Motor neuron (in vitro differentiated cells): Measurements from ENCODE around the gene QSOX1. TPM values are rescaled to one million over a fixed set of nuclear protein-coding genes. Genes with fewer than 3 reads are reported as not detected.

Experiments
- ATAC-seq, 8 experiments: fragments of 200-7000 bp; cut with Tn5 transposase; replicated peaks in 6 of 8; 2 replicates each; pipeline ENCODE4 v1.8.0; 2021; ENCODE audit warnings: mild to moderate bottlenecking in 8 of 8, moderate library complexity in 8 of 8
- H3K27ac ChIP-seq, 2 donors: fragments of 250-450 bp; sonication (Bioruptor Pico); 2 replicates each; pipeline ENCODE4 v1.9.0; 2021; ENCODE audit warnings: antibody characterized with exemption in 2 of 2, mild to moderate bottlenecking in 2 of 2, moderate library complexity in 1 of 2
- H3K4me1 ChIP-seq, 2 donors: fragments of 250-450 bp; sonication (Bioruptor Pico); replicated peaks in 1 of 2; 2 replicates each; pipeline ENCODE4 v1.6.1; 2021; ENCODE audit warnings: antibody characterized with exemption in 2 of 2, mild to moderate bottlenecking in 2 of 2, moderate library complexity in 1 of 2
- H3K4me3 ChIP-seq, 5 donors: fragments of 250-450 bp; sonication (Bioruptor Pico); 2 replicates each; pipeline ENCODE4 v1.9.0; 2021; ENCODE audit warnings: antibody characterized with exemption in 5 of 5, mild to moderate bottlenecking in 5 of 5, moderate library complexity in 4 of 5
- WGBS, 10 experiments: fragments of 450-650 bp; shearing (Covaris generic); methylation state at CpG; one replicate each; pipeline ENCODE4 v1.0.0; 2022; 5-methylcytosine and 5-hydroxymethylcytosine counted together
- in situ Hi-C, 9 experiments: fragments of 400-800 bp; cut with MboI; loops; one replicate each; pipeline ENCODE4 v1.15.0; 2021; ENCODE audit warnings: low sequenced_read_pairs in 9 of 9, low pct_unique_long_range_greater_than_20kb in 2 of 9; ENCODE audit not compliant: unreplicated experiment in 9 of 9
- total RNA-seq, 8 experiments: library from RNA; unstranded; fragments of 300-600 nt; gene quantifications; 2 replicates each; pipeline versions ENCODE4 v1.2.3 to v1.2.4, GENCODE V29; 2022

The QSOX1 gene
- total RNA-seq, 8 experiments from 2014 or later: 18.9 to 221 (median 34.7) TPM

DNA sequence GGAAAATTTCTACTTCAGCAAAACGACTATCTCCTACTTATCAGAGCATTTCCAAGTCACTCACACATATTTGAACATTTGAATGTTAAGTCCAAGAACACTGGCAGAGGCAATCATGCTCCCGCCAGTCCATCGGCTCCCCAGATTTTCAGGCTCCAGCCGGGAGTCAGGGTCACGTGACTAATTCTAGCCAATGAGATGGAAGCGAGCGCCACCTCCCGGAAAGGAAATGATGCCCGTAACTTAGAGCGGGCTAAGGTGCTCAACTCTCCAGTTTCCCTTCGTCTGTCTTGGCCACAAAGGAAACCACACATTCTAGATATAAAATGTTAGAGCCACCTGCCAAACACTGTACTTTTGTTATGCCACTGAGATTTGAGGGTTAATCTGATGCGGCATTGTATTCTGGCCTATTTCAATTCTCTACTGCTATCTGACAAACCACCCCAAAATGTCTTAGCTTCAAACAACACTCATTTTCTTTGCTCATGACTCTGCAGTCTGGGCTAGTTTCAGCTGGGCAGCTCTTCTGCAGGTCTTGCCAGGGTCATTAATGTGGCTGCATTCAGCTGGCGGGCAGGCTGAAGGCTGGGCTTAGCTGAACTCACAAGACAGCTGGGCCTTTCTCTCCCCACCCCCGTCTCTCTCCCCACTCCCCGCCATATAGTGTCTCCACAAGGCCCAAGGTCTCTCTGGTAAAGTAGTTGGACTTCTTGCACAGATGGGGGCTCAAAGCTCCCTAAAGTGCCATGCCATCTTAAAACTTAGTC lies 58.9 kb downstream of the QSOX1 start:
- WGBS, 10 experiments: 17 to 97% (median 68%) methylated on average over 1 to 14 of the region's 15 CpGs; no CpG with 5 or more reads in 1 of the 10 experiments
- H3K4me1 ChIP-seq: peaks cover 0 to 6% of the 10 kb centered on the region in 2 donors
- H3K4me3 ChIP-seq: no peak overlapping the region
- in situ Hi-C loops: no loop called here
- peak in 1 of 8 experiments; percentile 63 for ATAC-seq
- H3K27ac ChIP-seq: no peak overlapping the region

DNA sequence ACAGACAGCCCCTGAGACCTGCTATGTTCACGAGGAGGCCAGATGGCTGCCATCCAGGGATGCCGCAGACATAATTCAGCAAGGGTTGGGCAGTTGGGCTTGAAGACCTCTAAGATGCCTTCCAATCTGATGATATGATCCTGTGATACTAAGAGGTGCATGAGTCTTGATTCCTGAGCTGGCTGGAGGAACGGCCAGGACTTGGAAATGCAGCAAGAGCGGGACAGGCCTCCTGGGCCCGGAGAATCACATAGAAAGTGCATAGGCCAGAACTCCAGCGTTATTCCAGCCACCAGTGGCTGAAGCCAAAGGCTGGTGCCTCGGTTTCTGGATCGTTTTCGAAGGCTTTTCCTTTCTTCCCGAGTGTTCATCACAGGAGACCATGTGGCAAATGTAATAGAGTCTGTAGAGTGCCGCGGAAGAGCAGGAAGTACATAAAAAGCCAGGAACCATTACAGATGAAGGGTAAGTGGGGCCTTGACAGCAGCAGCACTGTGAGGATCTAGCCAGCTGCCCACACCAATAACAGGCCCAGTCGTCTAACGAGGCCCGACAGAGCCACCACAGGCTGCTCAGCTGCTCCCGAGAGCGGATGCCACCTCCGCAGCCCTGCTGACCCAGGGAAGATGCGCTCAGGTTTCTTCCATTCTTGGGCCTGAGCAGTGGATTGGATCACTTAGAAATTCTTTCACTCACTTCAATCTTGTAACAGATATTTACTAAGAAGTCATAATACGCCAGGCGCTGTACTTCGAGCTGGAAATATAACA lies 61.4 kb downstream of the QSOX1 start:
- 50 to 100% (median 87%) methylated on average over 1 to 19 of the region's 22 CpGs; no CpG with 5 or more reads in 1 of the 10 experiments for WGBS, 10 experiments
- Histone ChIP-seq H3K4me3 (no peak overlapping the region), H3K27ac (no peak overlapping the region), H3K4me1 (peaks cover 0 to 6% of the 10 kb centered on the region in 2 donors)
- no peak for ATAC-seq
- in situ Hi-C loops: no loop called here

DNA sequence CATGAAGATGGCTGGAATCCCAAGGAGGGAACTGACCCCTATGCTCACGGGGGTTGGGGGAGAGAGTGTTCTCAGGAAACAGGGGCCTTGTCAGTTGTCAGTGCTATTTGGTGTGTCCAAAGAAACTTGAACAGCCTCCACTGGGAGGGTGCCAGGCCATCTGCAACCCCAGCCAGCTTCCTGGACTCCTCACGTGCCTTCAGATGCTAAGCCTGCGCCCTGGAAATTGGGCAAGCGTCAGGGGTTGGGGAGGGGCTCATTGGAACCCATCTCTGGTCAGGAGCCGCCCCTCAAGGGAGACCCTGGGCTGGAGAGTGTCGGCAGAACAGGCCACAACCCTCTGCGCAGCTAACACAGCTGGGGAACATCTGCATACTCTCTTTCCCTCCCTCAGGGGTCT lies 62.3 kb downstream of the QSOX1 start:
- no peak overlapping the region for H3K4me3 ChIP-seq
- no peak overlapping the region for H3K27ac ChIP-seq
- 40 to 100% methylated on average over 1 of the region's 7 CpGs; no CpG with 5 or more reads in 8 of the 10 experiments for WGBS, 10 experiments
- peaks cover 0 to 6% of the 10 kb centered on the region in 2 donors for H3K4me1 ChIP-seq
- in situ Hi-C loops: no loop called here
- ATAC-seq: no peak

DNA sequence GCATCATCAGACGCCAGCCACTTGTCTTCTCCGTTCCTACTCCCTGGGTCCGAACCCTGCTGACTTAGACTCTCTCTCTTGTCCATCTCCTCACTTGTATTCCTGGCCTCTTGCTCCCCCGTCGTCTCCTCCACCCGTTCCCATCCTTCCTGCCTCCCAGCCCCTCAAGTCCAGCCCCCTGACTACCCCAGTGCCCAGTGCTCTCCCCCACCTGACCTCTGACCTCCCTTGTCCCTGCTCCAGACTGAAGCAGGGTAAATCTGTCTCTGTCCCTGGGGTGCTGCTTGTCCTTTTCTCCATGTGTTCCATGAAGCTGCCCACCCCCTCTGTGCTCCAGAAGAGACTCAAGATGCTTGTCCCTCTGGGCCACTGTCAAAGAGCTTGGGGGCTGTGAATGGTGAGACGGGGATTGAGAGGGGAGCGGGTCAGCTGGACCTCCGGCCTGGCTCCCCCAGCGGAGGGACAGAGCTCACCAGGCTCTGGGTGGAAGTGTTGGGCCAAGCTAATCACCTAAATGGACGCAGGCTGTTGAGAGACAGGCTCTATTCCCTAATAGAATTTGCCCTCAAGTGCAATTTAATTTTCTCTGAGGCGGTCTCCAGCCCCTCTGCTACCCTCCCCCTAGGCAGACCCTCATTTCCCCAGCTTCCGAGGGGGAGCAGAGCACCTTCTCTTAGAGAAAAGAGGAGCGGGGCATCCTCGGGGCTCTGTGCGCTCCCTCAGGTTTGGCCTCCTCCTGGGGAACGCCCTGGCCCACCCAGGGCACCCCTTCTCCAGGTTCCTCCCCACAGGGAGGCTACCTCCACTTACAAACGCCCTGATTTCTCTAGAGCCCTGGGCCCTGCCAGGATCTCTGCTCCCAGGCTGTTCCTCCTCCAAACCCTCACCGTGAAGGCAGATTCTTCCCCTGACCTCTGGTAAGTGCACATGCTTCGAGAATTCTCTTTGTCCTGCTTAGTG lies 64.4 kb downstream of the QSOX1 start:
- peak overlapping the region in 1 of 2 donors; percentile 39 for H3K27ac ChIP-seq
- H3K4me3 ChIP-seq: no peak overlapping the region
- in situ Hi-C loops: no loop called here
- 40 to 100% (median 79%) methylated on average over 1 to 14 of the region's 20 CpGs; no CpG with 5 or more reads in 4 of the 10 experiments for WGBS, 10 experiments
- peak in 1 of 8 experiments; percentile 14 for ATAC-seq
- H3K4me1 ChIP-seq: peaks cover 0 to 6% of the 10 kb centered on the region in 2 donors

DNA sequence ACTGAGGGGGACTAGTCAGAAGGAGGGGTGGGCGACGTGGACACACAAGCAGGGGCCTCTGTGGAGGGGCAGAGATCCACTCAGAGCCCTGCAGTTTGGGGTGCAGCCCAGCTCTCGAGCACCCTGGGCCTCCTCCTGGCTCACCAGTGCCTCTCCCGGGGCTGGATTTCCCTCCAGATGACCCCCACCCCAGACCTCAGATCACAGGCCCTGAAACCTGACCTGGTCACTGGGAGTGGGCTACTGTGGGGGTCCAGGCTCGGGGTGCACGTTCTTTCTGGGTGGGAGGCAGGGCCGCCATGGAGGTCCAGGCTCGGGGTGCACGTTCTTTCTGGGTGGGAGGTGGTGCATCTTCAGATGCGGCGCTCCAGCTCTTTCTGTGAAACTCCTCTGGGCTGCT lies 65.1 kb downstream of the QSOX1 start:
- Histone ChIP-seq H3K4me3 (no peak overlapping the region), H3K4me1 (peaks cover 6 to 13% of the 10 kb centered on the region in 2 donors), H3K27ac (peak overlapping the region in 1 of 2 donors; percentile 39)
- in situ Hi-C loops: no loop called here
- WGBS, 10 experiments: 40 to 94% methylated on average over 1 to 8 of the region's 11 CpGs; no CpG with 5 or more reads in 8 of the 10 experiments
- peak in 1 of 8 experiments; percentile 9 for ATAC-seq

DNA sequence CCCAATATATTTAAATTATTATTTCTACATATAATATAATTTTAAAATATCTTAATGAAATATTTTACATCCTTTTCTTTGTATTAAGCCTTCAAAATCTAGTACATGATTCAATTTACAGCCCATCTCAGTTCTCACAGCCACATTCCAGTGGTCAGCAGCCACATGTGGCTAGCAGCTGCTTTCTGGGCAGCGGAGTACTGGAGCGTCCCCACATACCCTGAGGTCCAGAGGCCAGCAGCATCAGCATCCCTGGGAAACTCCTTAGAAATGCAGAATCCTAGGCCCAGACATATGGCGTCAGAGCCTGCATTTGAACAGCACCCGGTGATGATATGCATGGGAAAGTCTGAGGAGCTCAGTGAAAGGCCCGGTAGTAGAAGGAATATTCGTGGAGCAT lies 66.8 kb downstream of the QSOX1 start:
- no peak overlapping the region for H3K4me3 ChIP-seq
- 11 to 100% (median 61%) methylated on average over 1 to 5 of the region's 6 CpGs; no CpG with 5 or more reads in 2 of the 10 experiments for WGBS, 10 experiments
- in situ Hi-C loops: no loop called here
- no peak overlapping the region for H3K27ac ChIP-seq
- H3K4me1 ChIP-seq: peaks cover 10 to 20% of the 10 kb centered on the region in 2 donors
- peak in 3 of 8 experiments; percentile 53 to 98 (median 98) for ATAC-seq

DNA sequence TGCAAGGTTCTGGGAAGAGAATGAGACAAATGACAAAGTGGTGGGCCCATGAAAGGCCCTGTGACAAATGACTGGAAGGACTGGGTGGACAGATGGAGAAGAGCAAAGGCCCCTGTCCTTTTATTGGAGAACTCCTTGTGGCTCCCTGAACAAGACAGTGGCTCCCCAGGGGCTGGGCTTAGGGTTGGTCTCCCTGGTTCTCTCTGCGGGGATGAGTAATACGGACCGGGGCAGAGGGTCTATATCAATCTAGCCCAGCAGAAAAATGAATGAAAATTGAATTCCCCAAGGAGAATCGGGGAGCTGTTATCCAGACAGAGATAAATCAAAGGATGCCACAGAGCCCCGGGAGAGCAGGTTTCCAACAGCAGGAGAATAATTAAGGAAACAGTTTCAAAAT lies 70.2 kb downstream of the QSOX1 start:
- 4 to 100% (median 24%) methylated on average over 3 to 5 of the region's 5 CpGs; no CpG with 5 or more reads in 4 of the 10 experiments for WGBS, 10 experiments

DNA sequence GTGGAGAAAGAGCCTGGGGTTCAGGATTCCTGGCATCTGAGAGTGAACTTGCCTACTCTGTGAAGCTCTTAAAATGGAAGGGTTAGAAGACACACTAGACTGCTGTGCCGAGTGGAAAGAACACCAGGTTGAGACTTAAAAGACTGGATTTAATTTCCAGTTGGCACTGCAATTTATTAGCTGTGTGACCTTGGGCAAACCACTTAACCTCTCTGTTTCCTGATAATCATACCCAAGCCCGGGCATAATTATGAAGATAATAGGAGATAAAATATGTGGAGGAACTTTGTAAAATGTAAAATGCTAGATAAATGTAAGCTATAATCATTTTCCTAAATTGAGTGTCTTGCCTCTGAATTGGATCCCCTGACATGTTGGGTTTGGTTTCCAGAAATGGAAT lies 70.7 kb downstream of the QSOX1 start:
- Histone ChIP-seq H3K27ac (no peak overlapping the region), H3K4me3 (no peak overlapping the region), H3K4me1 (peaks cover 16 to 19% of the 10 kb centered on the region in 2 donors)
- ATAC-seq: no peak
- WGBS, 10 experiments: 6 to 80% (median 56%) methylated on average over 1 to 2 of the region's 2 CpGs; no CpG with 5 or more reads in 1 of the 10 experiments
- in situ Hi-C loops: loop anchor here in 1 of 9 experiments (25.0 kb wide), 1 partner anchor 262 kb away; no protein-coding TSS in a partner anchor

More for the DNA sequence above, 70.2 kb downstream of the QSOX1 start:
- H3K27ac ChIP-seq: peak overlapping the region; percentile 2 to 11
- H3K4me1 ChIP-seq: peaks cover 16 to 19% of the 10 kb centered on the region in 2 donors
- H3K4me3 ChIP-seq: no peak overlapping the region
- peak in 5 of 8 experiments; percentile 4 to 60 (median 45) for ATAC-seq
- in situ Hi-C loops: loop anchor here in 1 of 9 experiments (25.0 kb wide), 1 partner anchor 262 kb away; no protein-coding TSS in a partner anchor

DNA sequence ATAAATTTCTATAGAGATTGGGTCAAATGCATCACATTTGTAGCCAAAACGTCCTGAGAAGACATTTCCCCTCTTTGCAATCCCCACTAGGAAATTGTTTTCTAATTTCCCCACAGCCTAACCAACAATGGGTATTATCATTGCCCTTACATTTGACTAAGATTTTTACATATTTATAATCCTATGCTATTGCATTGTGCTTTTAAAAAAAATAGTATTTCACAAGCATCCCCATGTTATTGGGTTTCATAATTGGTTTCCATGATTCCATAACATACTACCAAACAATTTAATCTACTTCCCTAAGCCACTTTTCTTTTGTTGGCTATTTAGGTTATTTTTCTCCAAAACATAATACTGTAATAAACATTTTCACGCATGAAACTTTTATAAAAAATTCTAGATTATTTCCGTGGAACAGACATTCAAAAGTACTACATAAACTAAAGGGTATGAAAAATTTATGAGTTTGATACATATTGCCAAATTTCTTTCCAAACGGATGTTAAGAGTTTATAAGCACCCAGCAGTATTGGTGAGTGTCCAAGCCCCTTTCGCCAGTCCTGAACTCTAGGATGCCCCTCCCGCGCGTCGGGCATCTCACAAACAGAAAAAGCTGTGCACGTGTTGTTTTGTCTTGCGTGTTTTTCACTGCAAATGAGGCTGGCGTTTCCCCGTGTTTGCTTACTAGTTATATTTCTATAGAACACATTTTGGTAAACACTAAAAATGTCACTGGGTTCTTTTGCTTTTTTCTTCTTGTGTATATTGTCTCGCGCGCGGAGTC lies 73.4 kb downstream of the QSOX1 start:
- Histone ChIP-seq H3K4me3 (no peak overlapping the region), H3K4me1 (peaks cover 19 to 21% of the 10 kb centered on the region in 2 donors), H3K27ac (no peak overlapping the region)
- 10 to 66% (median 25%) methylated on average over 9 to 17 of the region's 17 CpGs for WGBS, 10 experiments
- no peak for ATAC-seq
- in situ Hi-C loops: loop anchor here in 1 of 9 experiments (25.0 kb wide), 1 partner anchor 259 kb away; no protein-coding TSS in a partner anchor

DNA sequence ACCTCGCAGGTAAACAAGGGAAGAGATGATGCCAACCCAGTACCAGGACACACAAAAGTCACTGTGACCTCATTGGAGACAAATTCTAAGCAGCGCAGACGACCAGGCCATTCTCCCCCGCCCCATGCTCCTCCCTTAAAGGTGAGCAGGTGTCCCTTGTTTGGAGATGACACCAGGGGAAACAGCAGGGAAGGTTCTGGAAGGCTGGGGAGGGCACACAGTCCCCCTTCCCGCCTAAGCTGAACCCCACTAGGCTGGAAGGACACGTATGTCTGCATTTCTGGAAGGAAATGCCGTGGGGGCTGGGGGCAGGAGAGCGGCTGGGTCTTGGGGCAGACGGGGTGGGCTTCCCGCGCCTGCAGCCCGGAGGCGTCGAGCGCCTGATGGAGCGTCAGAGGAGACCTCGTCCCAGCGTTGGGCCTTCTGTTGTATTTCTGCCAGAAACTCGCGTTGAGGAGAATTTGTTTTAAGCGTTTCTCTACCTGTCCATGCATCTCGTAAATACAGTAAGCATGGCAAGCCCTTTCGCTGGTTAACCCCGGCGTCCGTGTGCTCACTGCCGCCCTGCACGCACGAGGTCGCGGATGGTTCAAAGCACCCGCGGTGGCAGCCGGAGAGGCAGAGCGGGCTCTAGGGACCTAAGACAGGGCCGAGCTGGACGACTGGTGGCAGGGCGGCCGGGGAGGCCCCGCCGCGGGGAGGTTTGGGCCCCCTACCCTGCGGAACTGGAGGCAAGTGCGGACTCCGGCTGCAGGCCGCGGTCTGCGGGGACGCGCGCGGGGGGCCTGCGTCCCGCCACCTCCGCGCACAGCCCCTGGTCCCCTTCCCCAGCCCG lies 74.2 kb downstream of the QSOX1 start:
- in situ Hi-C loops: loop anchor here in 1 of 9 experiments (25.0 kb wide), 1 partner anchor 258 kb away; no protein-coding TSS in a partner anchor
- Histone ChIP-seq H3K4me1 (peaks cover 19 to 25% of the 10 kb centered on the region in 2 donors), H3K27ac (peak overlapping the region; percentile 49 to 78), H3K4me3 (peak overlapping the region; percentile 52 to 66 (median 52))
- WGBS, 10 experiments: 0 to 53% (median 7%) methylated on average over 1 to 27 of the region's 57 CpGs; no CpG with 5 or more reads in 1 of the 10 experiments
- peak in 4 of 8 experiments; percentile 2 to 12 (median 5) for ATAC-seq
